Measurements from ENCODE around the gene IQGAP3.
"Not testable (repeated sequence)": the region's sequence is repeated elsewhere in the genome, so short reads cannot be mapped to it uniquely, and the experiment has no call there.

Gene IQGAP3

GRCh38 chr1:156587927-156588326, 15.6 kb upstream of the IQGAP3 start:
- H3K23ac ChIP-seq (ENCODE audit: low read length); H2AK5ac ChIP-seq (ENCODE audit: low read length); H3K4me1 ChIP-seq (ENCODE audit: control insufficient read depth in 1 of 2, insufficient read depth in 2 of 2, low read length in 2 of 2); H3K27ac ChIP-seq (ENCODE audit: low read depth, low read length); H2BK12ac ChIP-seq (ENCODE audit: low read length); H2AFZ ChIP-seq (ENCODE audit: insufficient read depth, low read length, poor library complexity); H3K36me3 ChIP-seq (ENCODE audit: control insufficient read depth in 1 of 2, insufficient read depth in 2 of 2, low read length in 2 of 2); H4K91ac ChIP-seq (ENCODE audit: low read depth, low read length); H3K9me3 ChIP-seq (ENCODE audit: insufficient read depth, low read depth, low read length); H3K9ac ChIP-seq (ENCODE audit: low read length); DNase-seq; H2BK120ac ChIP-seq (ENCODE audit: insufficient read depth, low read length, poor library complexity); H3K4me2 ChIP-seq (ENCODE audit: low read length); H3K79me1 ChIP-seq (ENCODE audit: low read length); H3K18ac ChIP-seq (ENCODE audit: low read length); H4K8ac ChIP-seq (ENCODE audit: low read depth, low read length); H3K4ac ChIP-seq (ENCODE audit: low read depth, low read length); H3K79me2 ChIP-seq (ENCODE audit: control insufficient read depth, insufficient read depth, low read length, poor library complexity); H3K27me3 ChIP-seq (ENCODE audit: insufficient read depth, low read length); H4K12ac ChIP-seq (ENCODE audit: low read depth, low read length); H3K4me3 ChIP-seq (ENCODE audit: low read depth, low read length); H2BK5ac ChIP-seq (ENCODE audit: low read depth, low read length, poor library complexity); H3K14ac ChIP-seq (ENCODE audit: low read length): not testable (repeated sequence)
- no CpG with 5 or more reads among the region's 8 CpGs for WGBS (ENCODE audit: extremely low coverage, insufficient coverage, insufficient read length)

- Histone ChIP-seq H3K36me3 (ENCODE audit: control insufficient read depth in 1 of 2, insufficient read depth in 2 of 2, low read length in 2 of 2) (no peaks in the 10 kb centered on the region), H3K27ac (ENCODE audit: low read depth, low read length) (no peak overlapping the region), H4K12ac (ENCODE audit: low read depth, low read length) (no peak overlapping the region), H4K8ac (ENCODE audit: low read depth, low read length) (no peak overlapping the region), H2BK12ac (ENCODE audit: low read length) (no peak overlapping the region), H3K79me1 (ENCODE audit: low read length) (peaks cover 6% of the 10 kb centered on the region), H2AK5ac (ENCODE audit: low read length) (no peak overlapping the region), H3K4me2 (ENCODE audit: low read length) (no peak overlapping the region), H3K4me3 (ENCODE audit: low read depth, low read length) (no peak overlapping the region), H2BK5ac (ENCODE audit: low read depth, low read length, poor library complexity) (no peak overlapping the region), H3K23ac (ENCODE audit: low read length) (no peak overlapping the region), H3K4me1 (ENCODE audit: control insufficient read depth in 1 of 2, insufficient read depth in 2 of 2, low read length in 2 of 2) (peaks cover 0 to 2% of the 10 kb centered on the region in 2 experiments), H3K18ac (ENCODE audit: low read length) (no peak overlapping the region), H3K9ac (ENCODE audit: low read length) (no peak overlapping the region), H3K27me3 (ENCODE audit: insufficient read depth, low read length) (no peaks in the 10 kb centered on the region), H3K9me3 (ENCODE audit: insufficient read depth, low read depth, low read length) (no peaks in the 10 kb centered on the region), H2AFZ (ENCODE audit: insufficient read depth, low read length, poor library complexity) (no peak overlapping the region), H2BK120ac (ENCODE audit: insufficient read depth, low read length, poor library complexity) (no peak overlapping the region), H3K4ac (ENCODE audit: low read depth, low read length) (no peak overlapping the region), H3K14ac (ENCODE audit: low read length) (no peak overlapping the region), H4K91ac (ENCODE audit: low read depth, low read length) (no peak overlapping the region), H3K79me2 (ENCODE audit: control insufficient read depth, insufficient read depth, low read length, poor library complexity) (peaks cover 4% of the 10 kb centered on the region)
- no peak for DNase-seq
- WGBS (ENCODE audit: extremely low coverage, insufficient coverage, insufficient read length), result no CpG with 5 or more reads among the region's 3 CpGs
Observed at GRCh38 chr1:156586892-156587477, 14.6 kb upstream of the IQGAP3 start.

GRCh38 chr1:156586323-156586722, 14.0 kb upstream of the IQGAP3 start:
- Histone ChIP-seq H3K4me1 (ENCODE audit: control insufficient read depth in 1 of 2, insufficient read depth in 2 of 2, low read length in 2 of 2) (peaks cover 0 to 1% of the 10 kb centered on the region in 2 experiments), H3K4me2 (ENCODE audit: low read length) (no peak overlapping the region), H4K8ac (ENCODE audit: low read depth, low read length) (no peak overlapping the region), H3K9ac (ENCODE audit: low read length) (no peak overlapping the region), H3K9me3 (ENCODE audit: insufficient read depth, low read depth, low read length) (no peaks in the 10 kb centered on the region), H2AFZ (ENCODE audit: insufficient read depth, low read length, poor library complexity) (no peak overlapping the region), H4K12ac (ENCODE audit: low read depth, low read length) (no peak overlapping the region), H2BK12ac (ENCODE audit: low read length) (no peak overlapping the region), H3K79me2 (ENCODE audit: control insufficient read depth, insufficient read depth, low read length, poor library complexity) (no peaks in the 10 kb centered on the region), H3K27me3 (ENCODE audit: insufficient read depth, low read length) (no peaks in the 10 kb centered on the region), H3K14ac (ENCODE audit: low read length) (no peak overlapping the region), H3K4me3 (ENCODE audit: low read depth, low read length) (no peak overlapping the region), H3K27ac (ENCODE audit: low read depth, low read length) (no peak overlapping the region), H4K91ac (ENCODE audit: low read depth, low read length) (no peak overlapping the region), H3K36me3 (ENCODE audit: control insufficient read depth in 1 of 2, insufficient read depth in 2 of 2, low read length in 2 of 2) (no peaks in the 10 kb centered on the region), H3K23ac (ENCODE audit: low read length) (no peak overlapping the region), H2BK5ac (ENCODE audit: low read depth, low read length, poor library complexity) (no peak overlapping the region), H2BK120ac (ENCODE audit: insufficient read depth, low read length, poor library complexity) (no peak overlapping the region), H3K4ac (ENCODE audit: low read depth, low read length) (no peak overlapping the region), H2AK5ac (ENCODE audit: low read length) (no peak overlapping the region), H3K18ac (ENCODE audit: low read length) (no peak overlapping the region), H3K79me1 (ENCODE audit: low read length) (peaks cover under 1% of the 10 kb centered on the region)
- no CpG with 5 or more reads among the region's 4 CpGs for whole genome bisulfite sequencing (ENCODE audit: extremely low coverage, insufficient coverage, insufficient read length)
- no peak for DNase-seq

GRCh38 chr1:156584813-156585212, 12.4 kb upstream of the IQGAP3 start:
- Histone ChIP-seq H3K36me3 (ENCODE audit: control insufficient read depth in 1 of 2, insufficient read depth in 2 of 2, low read length in 2 of 2) (no peaks in the 10 kb centered on the region), H3K4me2 (ENCODE audit: low read length) (no peak overlapping the region), H3K4me3 (ENCODE audit: low read depth, low read length) (no peak overlapping the region), H3K4me1 (ENCODE audit: control insufficient read depth in 1 of 2, insufficient read depth in 2 of 2, low read length in 2 of 2) (no peaks in the 10 kb centered on the region), H3K4ac (ENCODE audit: low read depth, low read length) (no peak overlapping the region), H2BK5ac (ENCODE audit: low read depth, low read length, poor library complexity) (no peak overlapping the region), H3K18ac (ENCODE audit: low read length) (no peak overlapping the region), H3K23ac (ENCODE audit: low read length) (no peak overlapping the region), H4K12ac (ENCODE audit: low read depth, low read length) (no peak overlapping the region), H4K8ac (ENCODE audit: low read depth, low read length) (no peak overlapping the region), H3K27me3 (ENCODE audit: insufficient read depth, low read length) (no peaks in the 10 kb centered on the region), H3K79me1 (ENCODE audit: low read length) (no peaks in the 10 kb centered on the region), H2BK120ac (ENCODE audit: insufficient read depth, low read length, poor library complexity) (no peak overlapping the region), H3K9me3 (ENCODE audit: insufficient read depth, low read depth, low read length) (no peaks in the 10 kb centered on the region), H3K9ac (ENCODE audit: low read length) (no peak overlapping the region), H2AK5ac (ENCODE audit: low read length) (no peak overlapping the region), H3K27ac (ENCODE audit: low read depth, low read length) (no peak overlapping the region), H3K79me2 (ENCODE audit: control insufficient read depth, insufficient read depth, low read length, poor library complexity) (no peaks in the 10 kb centered on the region), H2AFZ (ENCODE audit: insufficient read depth, low read length, poor library complexity) (no peak overlapping the region), H2BK12ac (ENCODE audit: low read length) (no peak overlapping the region), H3K14ac (ENCODE audit: low read length) (no peak overlapping the region), H4K91ac (ENCODE audit: low read depth, low read length) (no peak overlapping the region)
- peak in 1 of 2 donors; percentile 7 for DNase-seq
- WGBS (ENCODE audit: extremely low coverage, insufficient coverage, insufficient read length), result no CpG with 5 or more reads among the region's 11 CpGs
